GM10847 (cell line): ENCODE data around the gene OR5H6.

Experiments
- POLR2A ChIP-seq: IDR thresholded peaks from 2 replicates; pipeline ENCODE4 v1.6.1; 2011; ENCODE audit not compliant: insufficient read length; ENCODE audit errors: extremely low read depth

Gene OR5H6

GRCh38 chr3:98263944-98264343 lies at the start of gene OR5H6:
OR5H6 (plus strand) TSS chr3:98264244; CDS start chr3:98264333, 89 bp downstream.
- TF ChIP-seq POLR2A = no peak

GRCh38 chr3:98215051-98215450 lies 49.0 kb upstream of the OR5H6 start:
- no peak for TF ChIP-seq POLR2A

GRCh38 chr3:98223907-98224672 lies 40.0 kb upstream of the OR5H6 start:
- TF ChIP-seq POLR2A = no peak

- no peak for TF ChIP-seq POLR2A
Observed at GRCh38 chr3:98232489-98232888, 31.6 kb upstream of the OR5H6 start.

- no peak for TF ChIP-seq POLR2A
Observed at GRCh38 chr3:98233468-98233867, 30.6 kb upstream of the OR5H6 start.

- TF ChIP-seq POLR2A = no peak
Observed at GRCh38 chr3:98240131-98240530, 23.9 kb upstream of the OR5H6 start.

GRCh38 chr3:98242155-98242554 lies 21.9 kb upstream of the OR5H6 start:
- no peak for TF ChIP-seq POLR2A

- no peak for TF ChIP-seq POLR2A
Observed at GRCh38 chr3:98243843-98244242, 20.2 kb upstream of the OR5H6 start.

GRCh38 chr3:98246142-98246541 lies 17.9 kb upstream of the OR5H6 start:
- TF ChIP-seq POLR2A = no peak

- TF ChIP-seq POLR2A = no peak
Observed at GRCh38 chr3:98259707-98260106, 4.3 kb upstream of the OR5H6 start.

GRCh38 chr3:98262046-98262445 lies 2.0 kb upstream of the OR5H6 start:
- TF ChIP-seq POLR2A = no peak

- TF ChIP-seq POLR2A = no peak
Observed at GRCh38 chr3:98269846-98270245, 5.8 kb downstream of the OR5H6 start.

GRCh38 chr3:98272126-98272525 lies 8.1 kb downstream of the OR5H6 start:
- TF ChIP-seq POLR2A = no peak

GRCh38 chr3:98274914-98275313 lies 10.9 kb downstream of the OR5H6 start:
- TF ChIP-seq POLR2A = no peak

- no peak for TF ChIP-seq POLR2A
Observed at GRCh38 chr3:98282205-98282604, 18.2 kb downstream of the OR5H6 start, which contains the start of gene OR5H2. OR5H2 (plus strand) TSS chr3:98282505; CDS start chr3:98282903, 398 bp downstream.

GRCh38 chr3:98290916-98291315 lies 26.9 kb downstream of the OR5H6 start:
- no peak for TF ChIP-seq POLR2A
